ENCODE results near the gene PPP2R5D. TPM values are rescaled to one million over a fixed set of nuclear protein-coding genes. Genes with fewer than 3 reads are reported as not detected.

Gene PPP2R5D
- total RNA-seq, 1 experiment from 2014 or later: 52.7 TPM

DNA sequence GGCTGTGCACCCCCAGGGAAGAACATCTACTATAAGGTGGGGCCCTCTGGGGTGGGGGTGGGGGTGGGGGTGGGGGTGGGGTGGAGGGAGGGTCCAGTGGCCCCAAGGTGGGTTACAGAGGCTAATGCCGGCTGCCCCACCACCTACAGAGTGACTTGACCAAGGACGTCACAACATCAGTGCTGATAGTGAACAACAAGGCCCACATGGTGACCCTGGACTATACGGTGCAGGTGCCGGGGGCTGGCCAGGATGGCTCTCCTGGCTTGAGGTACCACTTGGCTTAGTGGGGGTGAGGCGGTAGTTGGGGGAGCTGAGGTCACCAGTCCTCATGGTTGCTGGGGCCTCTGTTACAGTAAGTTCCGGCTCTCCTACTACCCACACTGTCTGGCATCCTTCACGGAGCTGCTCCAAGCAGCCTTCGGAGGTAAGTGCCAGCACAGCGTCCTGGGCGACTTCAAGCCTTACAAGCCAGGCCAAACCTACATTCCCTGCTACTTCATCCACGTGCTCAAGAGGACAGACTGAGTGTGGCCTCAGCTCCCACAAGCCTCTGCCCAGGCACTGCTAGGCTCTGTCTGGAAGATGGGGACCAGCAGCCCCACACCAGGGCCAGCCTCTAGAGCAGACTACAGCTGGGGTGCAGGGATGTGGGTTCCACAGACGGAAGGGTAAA lies 21.1 kb upstream of the PPP2R5D start (continued):
- no peak for TF ChIP-seq SMAD4 (CRISPR knock-in tag; IDR thresholded peaks at IDR 0.05)
- TF ChIP-seq ZNF671 (CRISPR knock-in tag; IDR thresholded peaks at IDR 0.05): no peak
- TF ChIP-seq AR (CRISPR knock-in tag; IDR thresholded peaks at IDR 0.05): no peak
- no peak for TF ChIP-seq NR1H2 (CRISPR knock-in tag; IDR thresholded peaks at IDR 0.05)
- TF ChIP-seq, protein P1, sequence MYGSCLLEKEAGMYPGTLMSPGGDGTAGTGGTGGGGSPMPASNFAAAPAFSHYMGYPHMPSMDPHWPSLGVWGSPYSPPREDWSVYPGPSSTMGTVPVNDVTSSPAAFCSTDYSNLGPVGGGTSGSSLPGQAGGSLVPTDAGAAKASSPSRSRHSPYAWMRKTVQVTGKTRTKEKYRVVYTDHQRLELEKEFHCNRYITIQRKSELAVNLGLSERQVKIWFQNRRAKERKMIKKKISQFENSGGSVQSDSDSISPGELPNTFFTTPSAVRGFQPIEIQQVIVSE (CRISPR knock-in tag; IDR thresholded peaks at IDR 0.05; ENCODE audit: borderline replicate concordance): no peak
- TF ChIP-seq FOXP1 (CRISPR knock-in tag; IDR thresholded peaks at IDR 0.05; ENCODE audit: borderline replicate concordance): no peak
- TF ChIP-seq ZNF232 (CRISPR knock-in tag; IDR thresholded peaks at IDR 0.05): no peak
- TF ChIP-seq, protein P2, sequence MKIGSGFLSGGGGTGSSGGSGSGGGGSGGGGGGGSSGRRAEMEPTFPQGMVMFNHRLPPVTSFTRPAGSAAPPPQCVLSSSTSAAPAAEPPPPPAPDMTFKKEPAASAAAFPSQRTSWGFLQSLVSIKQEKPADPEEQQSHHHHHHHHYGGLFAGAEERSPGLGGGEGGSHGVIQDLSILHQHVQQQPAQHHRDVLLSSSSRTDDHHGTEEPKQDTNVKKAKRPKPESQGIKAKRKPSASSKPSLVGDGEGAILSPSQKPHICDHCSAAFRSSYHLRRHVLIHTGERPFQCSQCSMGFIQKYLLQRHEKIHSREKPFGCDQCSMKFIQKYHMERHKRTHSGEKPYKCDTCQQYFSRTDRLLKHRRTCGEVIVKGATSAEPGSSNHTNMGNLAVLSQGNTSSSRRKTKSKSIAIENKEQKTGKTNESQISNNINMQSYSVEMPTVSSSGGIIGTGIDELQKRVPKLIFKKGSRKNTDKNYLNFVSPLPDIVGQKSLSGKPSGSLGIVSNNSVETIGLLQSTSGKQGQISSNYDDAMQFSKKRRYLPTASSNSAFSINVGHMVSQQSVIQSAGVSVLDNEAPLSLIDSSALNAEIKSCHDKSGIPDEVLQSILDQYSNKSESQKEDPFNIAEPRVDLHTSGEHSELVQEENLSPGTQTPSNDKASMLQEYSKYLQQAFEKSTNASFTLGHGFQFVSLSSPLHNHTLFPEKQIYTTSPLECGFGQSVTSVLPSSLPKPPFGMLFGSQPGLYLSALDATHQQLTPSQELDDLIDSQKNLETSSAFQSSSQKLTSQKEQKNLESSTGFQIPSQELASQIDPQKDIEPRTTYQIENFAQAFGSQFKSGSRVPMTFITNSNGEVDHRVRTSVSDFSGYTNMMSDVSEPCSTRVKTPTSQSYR (CRISPR knock-in tag; IDR thresholded peaks at IDR 0.05): no peak
- no peak for TF ChIP-seq NR3C1 (CRISPR knock-in tag; conservative IDR thresholded peaks at IDR 0.05; ENCODE audit: low read depth)

DNA sequence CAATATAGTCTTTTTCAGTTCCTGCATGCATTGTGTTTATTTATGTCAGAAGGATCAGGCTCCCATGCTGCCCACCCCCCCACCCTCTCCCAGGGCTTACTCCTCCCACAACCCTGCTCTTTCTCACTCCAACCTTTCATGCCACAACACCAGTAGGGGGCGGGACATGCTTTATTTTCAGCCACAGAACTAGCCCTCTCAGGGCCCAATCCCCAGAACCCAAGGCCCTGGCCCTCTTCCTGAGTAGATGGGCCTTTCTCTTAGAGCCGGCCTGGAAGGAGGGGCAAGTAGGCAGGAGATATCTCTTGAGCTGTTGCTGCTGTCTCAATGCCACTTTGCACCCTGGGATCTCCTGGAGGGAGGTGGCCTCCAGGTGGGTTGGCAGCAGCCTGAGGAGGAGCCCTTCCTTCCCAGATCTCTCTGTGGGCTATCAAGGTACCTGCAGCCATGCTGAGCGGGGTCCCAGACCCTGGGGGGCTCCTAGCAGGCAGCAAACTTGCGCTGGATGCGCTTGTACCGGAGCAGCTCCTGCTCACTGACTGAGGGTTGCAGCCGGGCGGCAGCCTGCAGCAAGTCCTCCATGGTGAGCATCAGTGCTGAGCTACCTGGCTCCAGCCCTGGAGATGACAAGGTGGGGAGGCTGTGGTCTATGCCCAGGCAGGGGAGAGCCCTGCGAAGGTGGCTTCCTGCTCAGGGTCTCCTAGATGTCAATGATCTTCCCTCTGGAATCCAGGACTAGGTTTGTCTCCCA lies 20.3 kb upstream of the PPP2R5D start:
- peak; percentile 78 for ATAC-seq
- DNase-seq (ENCODE audit: low spot score): peak; percentile 87
- Mint-ChIP-seq H3K4me1 (peaks cover 11% of the 10 kb centered on the region; the same call in 1 of the 2 replicates), H3K27me3 (ENCODE audit: low read depth) (peaks cover 29% of the 10 kb centered on the region), H3K4me3 (no peak overlapping the region), H3K27ac (no peak overlapping the region), H3K9me3 (no peaks in the 10 kb centered on the region), H3K36me3 (no peaks in the 10 kb centered on the region)
- CTCF ChIA-PET: interaction anchor here (0.6 to 2.6 kb wide), 22 partner anchors 11 to 418 kb away, joined by 3 to 19 read pairs (median 5); partner anchors contain the start of genes CNPY3, CUL7, DNPH1 and KLC4
- POLR2A ChIA-PET: interaction anchor here (0.8 kb wide), 1 partner anchor 20 kb away, joined by 3 read pairs; the partner anchor contains the start of gene PPP2R5D
- TF ChIP-seq, protein P3, sequence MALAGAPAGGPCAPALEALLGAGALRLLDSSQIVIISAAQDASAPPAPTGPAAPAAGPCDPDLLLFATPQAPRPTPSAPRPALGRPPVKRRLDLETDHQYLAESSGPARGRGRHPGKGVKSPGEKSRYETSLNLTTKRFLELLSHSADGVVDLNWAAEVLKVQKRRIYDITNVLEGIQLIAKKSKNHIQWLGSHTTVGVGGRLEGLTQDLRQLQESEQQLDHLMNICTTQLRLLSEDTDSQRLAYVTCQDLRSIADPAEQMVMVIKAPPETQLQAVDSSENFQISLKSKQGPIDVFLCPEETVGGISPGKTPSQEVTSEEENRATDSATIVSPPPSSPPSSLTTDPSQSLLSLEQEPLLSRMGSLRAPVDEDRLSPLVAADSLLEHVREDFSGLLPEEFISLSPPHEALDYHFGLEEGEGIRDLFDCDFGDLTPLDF (CRISPR knock-in tag; IDR thresholded peaks at IDR 0.05): no peak
- TF ChIP-seq, protein P2 (CRISPR knock-in tag; IDR thresholded peaks at IDR 0.05): no peak
- TF ChIP-seq, protein P4, sequence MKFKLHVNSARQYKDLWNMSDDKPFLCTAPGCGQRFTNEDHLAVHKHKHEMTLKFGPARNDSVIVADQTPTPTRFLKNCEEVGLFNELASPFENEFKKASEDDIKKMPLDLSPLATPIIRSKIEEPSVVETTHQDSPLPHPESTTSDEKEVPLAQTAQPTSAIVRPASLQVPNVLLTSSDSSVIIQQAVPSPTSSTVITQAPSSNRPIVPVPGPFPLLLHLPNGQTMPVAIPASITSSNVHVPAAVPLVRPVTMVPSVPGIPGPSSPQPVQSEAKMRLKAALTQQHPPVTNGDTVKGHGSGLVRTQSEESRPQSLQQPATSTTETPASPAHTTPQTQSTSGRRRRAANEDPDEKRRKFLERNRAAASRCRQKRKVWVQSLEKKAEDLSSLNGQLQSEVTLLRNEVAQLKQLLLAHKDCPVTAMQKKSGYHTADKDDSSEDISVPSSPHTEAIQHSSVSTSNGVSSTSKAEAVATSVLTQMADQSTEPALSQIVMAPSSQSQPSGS (CRISPR knock-in tag; IDR thresholded peaks at IDR 0.05; ENCODE audit: borderline replicate concordance, low read depth): no peak
- TF ChIP-seq FOXJ3 (CRISPR knock-in tag; IDR thresholded peaks at IDR 0.05; ENCODE audit: borderline replicate concordance) (no peak), TP53 (CRISPR knock-in tag; IDR thresholded peaks at IDR 0.05) (no peak), EMX1 (CRISPR knock-in tag; IDR thresholded peaks at IDR 0.05) (no peak), CTCF (IDR thresholded peaks at IDR 0.05) (no peak), ETV6 (CRISPR knock-in tag; IDR thresholded peaks at IDR 0.05) (no peak)
- TF ChIP-seq, protein P5, sequence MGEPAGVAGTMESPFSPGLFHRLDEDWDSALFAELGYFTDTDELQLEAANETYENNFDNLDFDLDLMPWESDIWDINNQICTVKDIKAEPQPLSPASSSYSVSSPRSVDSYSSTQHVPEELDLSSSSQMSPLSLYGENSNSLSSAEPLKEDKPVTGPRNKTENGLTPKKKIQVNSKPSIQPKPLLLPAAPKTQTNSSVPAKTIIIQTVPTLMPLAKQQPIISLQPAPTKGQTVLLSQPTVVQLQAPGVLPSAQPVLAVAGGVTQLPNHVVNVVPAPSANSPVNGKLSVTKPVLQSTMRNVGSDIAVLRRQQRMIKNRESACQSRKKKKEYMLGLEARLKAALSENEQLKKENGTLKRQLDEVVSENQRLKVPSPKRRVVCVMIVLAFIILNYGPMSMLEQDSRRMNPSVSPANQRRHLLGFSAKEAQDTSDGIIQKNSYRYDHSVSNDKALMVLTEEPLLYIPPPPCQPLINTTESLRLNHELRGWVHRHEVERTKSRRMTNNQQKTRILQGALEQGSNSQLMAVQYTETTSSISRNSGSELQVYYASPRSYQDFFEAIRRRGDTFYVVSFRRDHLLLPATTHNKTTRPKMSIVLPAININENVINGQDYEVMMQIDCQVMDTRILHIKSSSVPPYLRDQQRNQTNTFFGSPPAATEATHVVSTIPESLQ (CRISPR knock-in tag; IDR thresholded peaks at IDR 0.05): no peak

Data from WTC11 (cell line).